ENCODE results near the gene MYL9. TPM values are rescaled to one million over a fixed set of nuclear protein-coding genes. Genes with fewer than 3 reads are reported as not detected.

Gene MYL9
- total RNA-seq (2022; extraction: Qiagen RNA extraction; ENCODE audit: low read depth): 15.9 to 26.5 TPM (median 17.6 TPM) in 5 replicates

GRCh38 chr20:36541227-36541767, at the start of gene MYL9:
Gene MYL9, plus strand, starts transcription at chr20:36541519. Its CDS starts 3,366 bp downstream, at chr20:36544885.

GRCh38 chr20:36573103-36573797, 31.9 kb downstream of the MYL9 start, which contains the start of gene TGIF2:
Gene TGIF2, plus strand, starts transcription at chr20:36573597. Its CDS starts 5,178 bp downstream, at chr20:36578775.

Other genes with a start within 250 kb of the MYL9 start
- 52.2 to 68.9 TPM (median 65.4 TPM) in 5 replicates for gene DLGAP4, start 235.2 kb upstream of the MYL9 start, total RNA-seq (2022; extraction: Qiagen RNA extraction; ENCODE audit: low read depth)
- gene TGIF2, start 32.1 kb downstream of the MYL9 start, total RNA-seq (2022; extraction: Qiagen RNA extraction; ENCODE audit: low read depth): 3.4 to 4.9 TPM (median 4.0 TPM) in 5 replicates
- gene RAB5IF, start 64.3 kb downstream of the MYL9 start, total RNA-seq (2022; extraction: Qiagen RNA extraction; ENCODE audit: low read depth): 216 to 291 TPM (median 278 TPM) in 5 replicates
- 0.06 to 0.10 TPM in 2 of 5 replicates, not detected in the others for gene SLA2, start 104.7 kb downstream of the MYL9 start, total RNA-seq (2022; extraction: Qiagen RNA extraction; ENCODE audit: low read depth)
- 19.8 to 23.2 TPM (median 21.7 TPM) in 5 replicates for gene NDRG3, start 204.6 kb downstream of the MYL9 start, total RNA-seq (2022; extraction: Qiagen RNA extraction; ENCODE audit: low read depth)
- 21.4 to 27.4 TPM (median 24.5 TPM) in 5 replicates for gene DSN1, start 232.2 kb downstream of the MYL9 start, total RNA-seq (2022; extraction: Qiagen RNA extraction; ENCODE audit: low read depth)